Nephron progenitor cell (in vitro differentiated cells): ENCODE data around the gene SLC27A1.
"Not testable (repeated sequence)": the region's sequence is repeated elsewhere in the genome, so short reads cannot be mapped to it uniquely, and the experiment has no call there.

ENCODE experiments used
- DNase-seq: peaks from one replicate; pipeline ENCODE4 v3.0.0; 2021
- H3K27ac Mint-ChIP-seq: 2 replicates; pipeline ENCODE4 v1.8.0; 2021; ENCODE audit warnings: mild to moderate bottlenecking, moderate library complexity, mixed read lengths
- H3K27me3 Mint-ChIP-seq: 2 replicates; pipeline ENCODE4 v1.8.0; 2021; ENCODE audit warnings: mild to moderate bottlenecking, low read depth, mixed read lengths; ENCODE audit not compliant: poor library complexity
- H3K36me3 Mint-ChIP-seq: 2 replicates; pipeline ENCODE4 v1.8.0; 2021; ENCODE audit warnings: low read depth, mixed read lengths
- H3K4me1 Mint-ChIP-seq: 2 replicates; pipeline ENCODE4 v1.8.0; 2021; ENCODE audit warnings: mixed read lengths
- H3K4me3 Mint-ChIP-seq: 2 replicates; pipeline ENCODE4 v1.8.0; 2021; ENCODE audit warnings: mild to moderate bottlenecking, moderate library complexity, mixed read lengths
- H3K9me3 Mint-ChIP-seq: 2 replicates; pipeline ENCODE4 v1.8.0; 2021; ENCODE audit warnings: mild to moderate bottlenecking, moderate library complexity, mixed read lengths
- TF ChIP-seq, protein P1 (sequence below): fragments of 200-600 bp; sonication (generic); IDR thresholded peaks from 2 replicates; pipeline ENCODE4 v1.5.0; 2021; ENCODE audit warnings: antibody characterized with exemption

SLC27A1 gene

DNA sequence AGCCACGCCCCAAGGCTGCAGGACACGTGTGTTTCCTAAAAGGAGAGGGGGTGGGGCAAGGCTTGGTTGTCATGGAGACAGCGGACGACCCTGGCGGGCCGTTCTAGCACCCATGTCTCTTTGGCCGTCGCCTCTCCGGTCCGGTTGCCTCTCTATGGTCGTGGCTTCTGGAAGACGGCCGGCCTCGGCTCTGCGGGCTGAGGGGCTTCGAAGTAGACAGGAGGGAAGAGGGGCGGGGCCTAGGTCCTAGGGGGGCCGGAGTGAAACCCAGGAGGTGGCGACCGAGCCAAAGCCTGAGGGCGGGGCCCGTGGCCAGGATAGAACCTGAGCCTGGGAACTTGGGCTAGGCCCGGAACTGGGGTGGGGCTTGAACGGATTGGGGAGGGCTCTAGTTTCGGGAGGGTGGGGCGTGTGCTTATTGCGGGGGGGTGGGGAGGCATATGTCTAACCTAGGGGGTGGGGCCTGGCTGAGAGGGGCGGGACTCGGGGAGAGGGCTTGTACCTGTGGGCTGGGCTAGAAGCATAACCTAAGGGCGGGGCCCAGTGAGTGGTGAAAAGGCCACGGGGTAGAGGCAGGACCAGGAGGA is 750 bp upstream of the SLC27A1 start:
- Mint-ChIP-seq H3K27me3 (peaks cover 17% of the 10 kb centered on the region), H3K36me3 (peaks cover 4% of the 10 kb centered on the region), H3K4me3 (peak overlapping the region; percentile 93), H3K4me1 (peaks cover 51% of the 10 kb centered on the region), H3K27ac (peak overlapping the region; percentile 99), H3K9me3 (no peaks in the 10 kb centered on the region)
- peak; percentile 95 for DNase-seq
- TF ChIP-seq, protein P1, sequence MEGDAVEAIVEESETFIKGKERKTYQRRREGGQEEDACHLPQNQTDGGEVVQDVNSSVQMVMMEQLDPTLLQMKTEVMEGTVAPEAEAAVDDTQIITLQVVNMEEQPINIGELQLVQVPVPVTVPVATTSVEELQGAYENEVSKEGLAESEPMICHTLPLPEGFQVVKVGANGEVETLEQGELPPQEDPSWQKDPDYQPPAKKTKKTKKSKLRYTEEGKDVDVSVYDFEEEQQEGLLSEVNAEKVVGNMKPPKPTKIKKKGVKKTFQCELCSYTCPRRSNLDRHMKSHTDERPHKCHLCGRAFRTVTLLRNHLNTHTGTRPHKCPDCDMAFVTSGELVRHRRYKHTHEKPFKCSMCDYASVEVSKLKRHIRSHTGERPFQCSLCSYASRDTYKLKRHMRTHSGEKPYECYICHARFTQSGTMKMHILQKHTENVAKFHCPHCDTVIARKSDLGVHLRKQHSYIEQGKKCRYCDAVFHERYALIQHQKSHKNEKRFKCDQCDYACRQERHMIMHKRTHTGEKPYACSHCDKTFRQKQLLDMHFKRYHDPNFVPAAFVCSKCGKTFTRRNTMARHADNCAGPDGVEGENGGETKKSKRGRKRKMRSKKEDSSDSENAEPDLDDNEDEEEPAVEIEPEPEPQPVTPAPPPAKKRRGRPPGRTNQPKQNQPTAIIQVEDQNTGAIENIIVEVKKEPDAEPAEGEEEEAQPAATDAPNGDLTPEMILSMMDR, result no peak

GRCh38 chr19:17471410-17472125 is 1.2 kb downstream of the SLC27A1 start:
- Mint-ChIP-seq H3K27me3 (peaks cover 3% of the 10 kb centered on the region), H3K36me3 (peaks cover 4% of the 10 kb centered on the region), H3K27ac (no peak overlapping the region), H3K4me1 (peaks cover 50% of the 10 kb centered on the region), H3K9me3 (no peaks in the 10 kb centered on the region), H3K4me3 (peak overlapping the region; percentile 93)
- no peak for DNase-seq
- TF ChIP-seq, protein P1, result no peak

GRCh38 chr19:17473041-17473440 is 2.7 kb downstream of the SLC27A1 start:
- H3K27me3 Mint-ChIP-seq, result peaks cover 3% of the 10 kb centered on the region
- peaks cover 4% of the 10 kb centered on the region for H3K36me3 Mint-ChIP-seq
- TF ChIP-seq, protein P1, result no peak
- H3K27ac Mint-ChIP-seq, result no peak overlapping the region
- no peak for DNase-seq
- H3K4me1 Mint-ChIP-seq, result peaks cover 36% of the 10 kb centered on the region
- H3K9me3 Mint-ChIP-seq, result no peaks in the 10 kb centered on the region
- H3K4me3 Mint-ChIP-seq, result peak overlapping the region; percentile 62

DNA sequence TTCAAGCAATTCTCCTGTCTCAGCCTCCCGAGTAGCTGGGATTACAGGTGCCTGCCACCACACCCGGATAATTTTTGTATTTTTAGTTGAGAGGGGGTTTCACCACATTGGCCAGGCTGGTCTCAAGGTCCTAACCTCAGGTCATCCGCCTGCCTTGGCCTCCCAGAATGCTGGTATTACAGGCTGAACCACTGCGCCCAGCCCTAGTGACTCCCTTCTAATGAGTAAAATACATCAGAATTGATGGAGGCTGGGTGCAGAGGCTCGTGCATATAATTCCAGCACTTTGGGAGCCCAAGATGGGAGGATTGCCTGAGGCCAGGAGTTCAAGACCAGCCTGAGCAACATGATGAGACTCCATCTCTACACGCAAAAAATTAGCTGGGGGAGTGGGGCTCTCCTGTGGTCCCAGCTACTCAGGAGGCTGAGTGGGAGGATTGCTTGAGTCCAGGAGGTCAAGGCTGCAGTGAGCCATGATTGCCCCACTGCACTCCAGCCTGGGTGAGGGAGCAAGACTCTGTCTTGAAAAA is 4.8 kb downstream of the SLC27A1 start:
- not testable (repeated sequence) for H3K9me3 Mint-ChIP-seq, DNase-seq, H3K27me3 Mint-ChIP-seq, H3K27ac Mint-ChIP-seq, H3K4me3 Mint-ChIP-seq, H3K36me3 Mint-ChIP-seq
- peaks cover 31% of the 10 kb centered on the region for H3K4me1 Mint-ChIP-seq

DNA sequence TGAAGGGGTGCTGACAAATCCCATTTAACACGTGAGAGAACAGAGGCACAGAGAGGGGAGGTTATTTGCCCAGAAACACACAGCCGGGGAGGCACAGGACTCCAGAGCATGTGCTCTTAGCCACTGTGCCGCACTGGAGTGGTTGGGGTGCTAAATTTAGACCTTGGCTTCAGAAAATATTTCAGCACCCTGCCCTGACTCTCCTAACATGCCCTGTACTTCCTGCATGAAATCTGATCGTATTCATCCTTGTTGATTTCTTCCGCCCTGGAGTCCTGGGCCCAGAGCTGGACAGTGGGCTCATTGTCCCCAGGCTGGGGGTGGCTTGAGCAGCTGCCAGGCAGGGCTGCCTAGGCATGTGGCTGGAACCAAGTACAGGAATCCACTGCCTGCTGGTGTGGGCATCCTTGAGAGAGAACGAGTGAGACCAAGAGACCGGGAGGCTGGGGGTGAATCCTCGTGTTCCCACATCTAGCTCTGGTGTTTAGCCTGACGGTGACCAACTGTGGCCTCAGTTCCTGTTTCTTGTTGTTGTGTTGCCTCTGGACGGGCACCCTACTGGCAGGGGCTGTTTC is 5.3 kb downstream of the SLC27A1 start:
- Mint-ChIP-seq H3K27me3 (peaks cover 3% of the 10 kb centered on the region), H3K4me1 (peaks cover 31% of the 10 kb centered on the region), H3K9me3 (no peaks in the 10 kb centered on the region), H3K27ac (no peak overlapping the region), H3K4me3 (no peak overlapping the region), H3K36me3 (peaks cover 4% of the 10 kb centered on the region)
- DNase-seq, result no peak
- TF ChIP-seq, protein P1, result no peak

DNA sequence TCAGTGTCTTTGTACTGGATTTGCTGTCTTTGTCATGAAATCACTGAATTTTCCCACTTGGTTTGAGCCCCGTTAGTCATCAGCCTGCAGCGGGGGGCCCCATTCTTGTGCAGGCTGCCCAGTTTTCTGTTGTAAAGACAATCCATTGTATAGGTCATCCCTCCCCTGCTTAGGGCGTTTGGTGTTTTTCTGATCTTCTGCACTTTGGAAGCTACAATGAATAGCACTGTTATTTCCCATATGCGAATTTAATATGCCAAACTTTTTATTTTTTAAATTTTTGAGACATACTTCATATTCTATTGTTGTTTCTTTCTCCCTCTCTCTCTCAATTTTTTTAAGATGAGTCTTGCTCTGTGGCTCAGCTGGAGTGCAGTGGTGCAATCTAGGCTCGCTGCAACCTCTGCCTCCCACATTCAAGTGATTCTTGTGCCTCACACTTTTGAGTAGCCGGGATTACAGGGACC is 9.0 kb downstream of the SLC27A1 start:
- Mint-ChIP-seq H3K27me3 (peaks cover 3% of the 10 kb centered on the region), H3K4me1 (peaks cover 35% of the 10 kb centered on the region), H3K9me3 (no peaks in the 10 kb centered on the region), H3K36me3 (peaks cover 4% of the 10 kb centered on the region), H3K27ac (peak overlapping the region; percentile 60), H3K4me3 (no peak overlapping the region)
- TF ChIP-seq, protein P1, result no peak
- DNase-seq, result no peak
